Measurements from ENCODE around the gene PDE6H. TPM values are rescaled to one million over a fixed set of nuclear protein-coding genes. Genes with fewer than 3 reads are reported as not detected.

Gene PDE6H
- total RNA-seq, 1 experiment from 2014 or later, result not detected

- no peaks in the 10 kb centered on the region for H3K27me3 ChIP-seq (replicated peaks; ENCODE audit: insufficient read depth, low read depth, low read length, poor library complexity)
- intact Hi-C loops (cut with micrococcal nuclease; ENCODE audit: unreplicated experiment), result no loop called here
- no peaks in the 10 kb centered on the region for H3K36me3 ChIP-seq (ENCODE audit: insufficient read depth, low read length, poor library complexity, severe bottlenecking)
- no peaks in the 10 kb centered on the region for H3K9me3 ChIP-seq (ENCODE audit: low read depth, low read length, poor library complexity, severe bottlenecking)
- peaks cover 57% of the 10 kb centered on the region for H3K4me1 ChIP-seq (ENCODE audit: insufficient read depth, low read length, poor library complexity, severe bottlenecking)
- ChIA-PET CTCF (no interaction called here), POLR2A (ENCODE audit: low non-redundant PET) (no interaction called here)
- DNase-seq (ENCODE audit: low spot score), result peak; percentile 86
- BruUV-seq (replicated peaks), result TSS peak; percentile 50
- TF ChIP-seq, protein P1, sequence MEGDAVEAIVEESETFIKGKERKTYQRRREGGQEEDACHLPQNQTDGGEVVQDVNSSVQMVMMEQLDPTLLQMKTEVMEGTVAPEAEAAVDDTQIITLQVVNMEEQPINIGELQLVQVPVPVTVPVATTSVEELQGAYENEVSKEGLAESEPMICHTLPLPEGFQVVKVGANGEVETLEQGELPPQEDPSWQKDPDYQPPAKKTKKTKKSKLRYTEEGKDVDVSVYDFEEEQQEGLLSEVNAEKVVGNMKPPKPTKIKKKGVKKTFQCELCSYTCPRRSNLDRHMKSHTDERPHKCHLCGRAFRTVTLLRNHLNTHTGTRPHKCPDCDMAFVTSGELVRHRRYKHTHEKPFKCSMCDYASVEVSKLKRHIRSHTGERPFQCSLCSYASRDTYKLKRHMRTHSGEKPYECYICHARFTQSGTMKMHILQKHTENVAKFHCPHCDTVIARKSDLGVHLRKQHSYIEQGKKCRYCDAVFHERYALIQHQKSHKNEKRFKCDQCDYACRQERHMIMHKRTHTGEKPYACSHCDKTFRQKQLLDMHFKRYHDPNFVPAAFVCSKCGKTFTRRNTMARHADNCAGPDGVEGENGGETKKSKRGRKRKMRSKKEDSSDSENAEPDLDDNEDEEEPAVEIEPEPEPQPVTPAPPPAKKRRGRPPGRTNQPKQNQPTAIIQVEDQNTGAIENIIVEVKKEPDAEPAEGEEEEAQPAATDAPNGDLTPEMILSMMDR (conservative IDR thresholded peaks at IDR 0.05; ENCODE audit: low read depth, low read length), result no peak
- TF ChIP-seq EZH2 (IDR thresholded peaks at IDR 0.05; ENCODE audit: borderline replicate concordance, low read depth, low read length, poor library complexity, severe bottlenecking), result no peak
- peak overlapping the region; percentile 43 for H3K4me3 ChIP-seq (ENCODE audit: low read depth, low read length, poor library complexity, severe bottlenecking)
- peak overlapping the region; percentile 78 for H3K27ac ChIP-seq (ENCODE audit: low read depth, low read length, poor library complexity, severe bottlenecking)
Observed at GRCh38 chr12:14960548-14961465, 12.0 kb upstream of the PDE6H start.

DNA sequence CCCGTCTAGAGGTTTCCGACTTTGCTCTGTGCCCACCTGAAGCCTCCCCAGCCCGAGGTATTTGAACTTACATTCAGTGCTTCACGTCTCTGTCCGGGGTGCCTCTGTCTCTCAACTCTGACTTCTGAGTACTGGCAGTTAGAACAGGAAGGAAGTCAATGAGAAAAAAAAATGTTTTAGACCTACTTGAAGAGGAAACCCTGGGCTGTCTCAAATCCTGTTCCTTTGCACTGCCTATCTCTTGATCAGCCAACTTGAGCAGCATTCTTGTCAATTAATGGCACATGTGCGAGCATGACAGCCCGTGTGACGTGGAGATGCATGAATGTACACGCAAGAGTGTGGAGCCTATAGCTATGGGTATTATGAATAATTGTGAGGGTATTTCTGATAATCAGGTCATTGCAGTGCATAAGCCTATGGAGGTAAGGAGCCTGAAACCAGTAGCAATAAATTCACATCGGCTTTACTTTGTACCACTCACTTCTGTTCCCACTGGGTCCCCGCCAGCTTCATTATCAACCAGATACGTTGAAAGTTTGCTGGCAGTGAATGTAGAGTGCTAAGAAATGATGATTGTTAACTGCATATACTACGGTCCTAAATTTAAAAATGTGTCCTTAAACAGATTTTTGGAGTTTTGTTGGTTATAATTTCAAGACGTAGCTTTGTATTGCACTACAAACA is 11.2 kb upstream of the PDE6H start, which contains the start of gene ARHGDIB:
Gene ARHGDIB (minus strand): TSS at position 136 of the 687 bp plus-strand sequence. CDS start 10,889 bp downstream, outside the sequence.
- Histone ChIP-seq H3K4me1 (ENCODE audit: insufficient read depth, low read length, poor library complexity, severe bottlenecking) (peaks cover 49% of the 10 kb centered on the region), H3K36me3 (ENCODE audit: insufficient read depth, low read length, poor library complexity, severe bottlenecking) (no peaks in the 10 kb centered on the region)
- BruUV-seq (replicated peaks), result no TSS peak

DNA sequence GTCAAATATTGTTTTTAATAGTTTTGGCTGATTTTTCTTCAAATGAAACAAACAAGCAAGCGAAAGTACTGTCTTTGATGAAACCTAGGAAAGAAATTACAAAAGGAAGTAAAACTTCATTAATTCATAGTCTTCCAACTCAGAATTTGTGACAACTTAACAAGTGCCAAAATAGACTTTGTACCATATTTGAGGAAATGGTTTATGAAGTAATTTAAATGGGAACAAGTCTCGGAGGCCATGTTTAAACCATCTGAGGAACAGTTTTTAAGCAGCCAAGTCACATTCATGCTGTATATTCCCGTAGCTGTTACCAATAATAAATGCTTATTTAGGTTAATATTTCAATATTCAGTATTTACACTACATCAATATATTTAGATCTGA is 10.7 kb upstream of the PDE6H start:
- no peak for DNase-seq (ENCODE audit: low spot score)
- intact Hi-C loops (cut with micrococcal nuclease; ENCODE audit: unreplicated experiment), result no loop called here
- CTCF ChIA-PET, result no interaction called here
- Histone ChIP-seq H3K27me3 (replicated peaks; ENCODE audit: insufficient read depth, low read depth, low read length, poor library complexity) (no peaks in the 10 kb centered on the region), H3K36me3 (ENCODE audit: insufficient read depth, low read length, poor library complexity, severe bottlenecking) (no peaks in the 10 kb centered on the region), H3K4me1 (ENCODE audit: insufficient read depth, low read length, poor library complexity, severe bottlenecking) (peaks cover 45% of the 10 kb centered on the region), H3K9me3 (ENCODE audit: low read depth, low read length, poor library complexity, severe bottlenecking) (no peaks in the 10 kb centered on the region), H3K27ac (ENCODE audit: low read depth, low read length, poor library complexity, severe bottlenecking) (peak overlapping the region; percentile 78), H3K4me3 (ENCODE audit: low read depth, low read length, poor library complexity, severe bottlenecking) (peak overlapping the region; percentile 43)
- BruUV-seq (replicated peaks), result no TSS peak
- TF ChIP-seq, protein P1 (conservative IDR thresholded peaks at IDR 0.05; ENCODE audit: low read depth, low read length), result no peak
- POLR2A ChIA-PET (ENCODE audit: low non-redundant PET), result no interaction called here

More for the DNA sequence above, 11.2 kb upstream of the PDE6H start, which contains the start of gene ARHGDIB:
- no peaks in the 10 kb centered on the region for H3K9me3 ChIP-seq (ENCODE audit: low read depth, low read length, poor library complexity, severe bottlenecking)
- ChIA-PET CTCF (no interaction called here), POLR2A (ENCODE audit: low non-redundant PET) (interaction anchor here (0.6 kb wide), 1 partner anchor 22 kb away, joined by 12 read pairs; no protein-coding TSS in a partner anchor)
- peak within 1 kb of the TSS; percentile 43 for H3K4me3 ChIP-seq (ENCODE audit: low read depth, low read length, poor library complexity, severe bottlenecking)
- H3K27me3 ChIP-seq (replicated peaks; ENCODE audit: insufficient read depth, low read depth, low read length, poor library complexity), result no peaks in the 10 kb centered on the region
- TF ChIP-seq, protein P1 (conservative IDR thresholded peaks at IDR 0.05; ENCODE audit: low read depth, low read length), result no peak
- TF ChIP-seq EZH2 (IDR thresholded peaks at IDR 0.05; ENCODE audit: borderline replicate concordance, low read depth, low read length, poor library complexity, severe bottlenecking), result no peak
- intact Hi-C loops (cut with micrococcal nuclease; ENCODE audit: unreplicated experiment), result no loop called here
- peak within 1 kb of the TSS; percentile 78 for H3K27ac ChIP-seq (ENCODE audit: low read depth, low read length, poor library complexity, severe bottlenecking)
- DNase-seq (ENCODE audit: low spot score), result peak; percentile 86

All from A673 (cell line).